ENCODE results near the gene CDC42EP1. TPM values are rescaled to one million over a fixed set of nuclear protein-coding genes. Genes with fewer than 3 reads are reported as not detected.
A peak's percentile ranks its signal among the peaks of the same experiment; 100 is the strongest.
"Not testable (repeated sequence)": the region's sequence is repeated elsewhere in the genome, so short reads cannot be mapped to it uniquely, and the experiment has no call there.

The CDC42EP1 gene
- total RNA-seq, 1 experiment from 2014 or later: 43.7 TPM

DNA sequence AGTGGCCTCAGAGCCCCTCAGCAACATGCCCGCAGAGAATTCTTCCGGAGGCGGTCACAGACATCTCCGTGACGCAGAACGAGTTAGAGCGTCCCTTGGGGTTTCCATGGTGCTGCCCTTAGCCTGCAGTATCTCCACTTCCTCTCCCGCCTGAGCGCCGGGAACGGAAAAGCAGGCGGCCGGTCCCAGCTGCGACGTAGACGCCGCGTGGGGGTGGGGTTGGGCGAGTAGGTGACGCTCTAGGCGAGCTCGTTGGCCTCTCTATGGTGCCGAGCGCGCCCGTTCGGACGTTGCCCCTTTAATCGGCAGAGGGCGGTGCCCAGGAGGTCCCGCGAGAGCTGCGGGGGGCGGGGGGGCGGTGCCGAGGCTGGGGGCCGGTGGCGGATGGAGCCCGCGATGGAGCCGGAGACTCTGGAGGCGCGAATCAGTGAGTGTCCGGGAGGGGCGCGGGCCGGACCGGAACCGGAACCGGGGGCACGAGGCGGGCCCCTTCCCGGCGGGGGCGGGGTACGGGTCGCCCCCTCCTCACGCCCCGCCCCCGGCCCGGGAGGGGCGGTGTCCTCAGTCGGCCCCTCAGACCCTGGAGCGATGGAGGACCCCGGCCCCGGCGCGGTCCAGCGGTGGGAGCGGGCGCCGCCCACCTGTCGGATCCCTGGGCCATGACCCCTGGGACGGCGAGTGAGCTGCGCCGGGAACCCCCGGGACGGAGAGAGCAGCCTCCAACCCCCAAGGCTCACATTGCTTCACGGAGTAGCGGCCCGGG lies 48.4 kb downstream of the CDC42EP1 start, which contains the start of gene GGA1:
Gene GGA1 (plus strand): TSS at position 358 of the 763 bp plus-strand sequence. CDS start 27 bp downstream, at position 385.
- DNase-seq (ENCODE audit: extremely low read depth, low read depth): peak; percentile 90

DNA sequence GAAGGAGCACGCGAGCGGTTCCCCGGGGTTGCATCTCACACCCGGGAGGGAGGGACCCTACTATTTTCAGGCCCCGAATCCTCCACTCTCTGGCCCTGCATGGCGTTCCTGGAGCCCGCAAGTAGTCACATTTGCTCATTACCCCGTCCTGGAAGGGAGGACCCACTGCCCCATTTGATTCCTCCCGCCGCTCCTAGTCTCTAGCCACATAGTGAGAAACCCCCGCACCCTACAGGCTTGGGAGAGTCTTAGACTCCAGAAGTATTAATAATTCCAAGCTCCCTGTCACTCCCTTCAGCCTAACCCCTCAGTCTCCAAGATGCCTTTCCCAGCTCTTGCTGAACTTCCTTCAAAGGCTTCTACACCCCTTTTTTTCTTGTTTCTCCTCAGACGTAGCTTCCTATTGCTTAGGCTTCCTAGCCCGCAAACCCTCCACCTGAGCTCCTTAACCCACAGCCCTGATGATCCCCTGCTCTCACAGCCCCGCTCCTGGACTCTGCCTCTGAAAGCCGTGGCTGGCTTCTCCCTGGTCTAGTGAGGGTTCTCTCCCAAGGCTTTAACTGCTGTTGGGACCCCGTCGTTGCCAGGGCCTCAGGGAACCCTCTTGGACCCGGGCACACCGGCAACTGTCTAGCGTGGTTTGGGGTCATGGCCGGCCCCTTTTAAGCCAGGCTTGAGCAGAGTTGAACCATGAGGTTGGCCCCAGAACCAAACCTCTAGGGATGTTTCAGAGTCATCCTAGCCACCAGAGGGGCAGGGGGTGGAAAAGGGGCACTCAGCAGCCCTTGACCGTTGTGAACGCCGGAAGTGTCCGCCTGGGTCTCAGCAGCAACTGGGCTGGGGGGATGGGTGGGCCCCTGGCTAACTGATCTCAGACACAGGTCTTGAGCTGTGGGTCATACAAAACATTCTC lies 49.2 kb downstream of the CDC42EP1 start:
- DNase-seq (ENCODE audit: extremely low read depth, low read depth): no peak

DNA sequence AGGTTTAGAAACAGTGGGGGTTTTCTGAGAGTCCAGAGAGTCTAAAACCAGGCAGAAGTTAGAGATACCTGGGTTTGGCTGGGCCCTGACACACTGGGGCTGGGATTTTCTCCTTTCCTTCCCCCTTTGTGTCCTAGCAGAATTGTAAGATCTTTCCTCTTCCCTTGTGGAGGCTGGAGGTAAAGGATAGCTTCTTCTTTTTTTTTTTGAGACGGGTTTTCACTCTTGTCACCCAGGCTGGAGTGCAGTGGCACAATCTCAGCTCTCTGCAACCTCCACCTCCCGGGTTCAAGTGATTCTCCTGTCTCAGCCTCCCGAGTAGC lies 49.8 kb downstream of the CDC42EP1 start:
- not testable (repeated sequence) for DNase-seq (ENCODE audit: extremely low read depth, low read depth)

DNA sequence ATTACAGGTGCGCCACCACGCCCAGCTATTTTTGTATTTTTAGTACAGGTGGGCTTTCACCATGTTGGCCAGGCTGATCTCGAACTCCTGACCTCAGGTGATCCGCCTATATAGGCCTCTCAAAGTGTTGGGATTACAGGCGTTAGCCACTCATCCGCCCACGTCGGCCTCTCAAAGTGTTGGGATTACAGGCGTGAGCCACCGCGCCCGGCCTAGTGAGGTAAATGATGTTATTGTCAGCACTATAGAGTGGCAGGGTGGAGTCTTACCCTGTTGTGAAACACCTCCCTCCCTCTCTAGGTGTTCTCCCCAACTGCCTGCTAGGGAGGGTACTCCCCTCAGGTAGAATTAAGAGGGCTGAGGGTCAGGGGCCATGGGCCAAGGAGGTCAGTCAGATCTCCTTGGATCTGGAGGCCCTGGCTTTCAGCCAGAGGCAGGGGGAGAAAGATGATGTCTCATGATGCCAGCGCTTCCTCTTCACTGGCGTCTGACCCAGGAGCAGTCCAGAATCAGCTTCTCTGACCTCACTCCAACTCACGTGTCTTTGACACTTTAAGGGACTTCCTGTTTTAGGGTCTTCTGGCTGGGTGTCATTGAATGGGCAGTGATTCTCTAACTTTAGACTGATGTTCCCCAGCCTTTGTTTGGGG lies 50.3 kb downstream of the CDC42EP1 start:
- DNase-seq (ENCODE audit: extremely low read depth, low read depth): no peak

GRCh38 chr22:37611207-37611606 lies 50.9 kb downstream of the CDC42EP1 start:
- no peak for DNase-seq (ENCODE audit: extremely low read depth, low read depth)

DNA sequence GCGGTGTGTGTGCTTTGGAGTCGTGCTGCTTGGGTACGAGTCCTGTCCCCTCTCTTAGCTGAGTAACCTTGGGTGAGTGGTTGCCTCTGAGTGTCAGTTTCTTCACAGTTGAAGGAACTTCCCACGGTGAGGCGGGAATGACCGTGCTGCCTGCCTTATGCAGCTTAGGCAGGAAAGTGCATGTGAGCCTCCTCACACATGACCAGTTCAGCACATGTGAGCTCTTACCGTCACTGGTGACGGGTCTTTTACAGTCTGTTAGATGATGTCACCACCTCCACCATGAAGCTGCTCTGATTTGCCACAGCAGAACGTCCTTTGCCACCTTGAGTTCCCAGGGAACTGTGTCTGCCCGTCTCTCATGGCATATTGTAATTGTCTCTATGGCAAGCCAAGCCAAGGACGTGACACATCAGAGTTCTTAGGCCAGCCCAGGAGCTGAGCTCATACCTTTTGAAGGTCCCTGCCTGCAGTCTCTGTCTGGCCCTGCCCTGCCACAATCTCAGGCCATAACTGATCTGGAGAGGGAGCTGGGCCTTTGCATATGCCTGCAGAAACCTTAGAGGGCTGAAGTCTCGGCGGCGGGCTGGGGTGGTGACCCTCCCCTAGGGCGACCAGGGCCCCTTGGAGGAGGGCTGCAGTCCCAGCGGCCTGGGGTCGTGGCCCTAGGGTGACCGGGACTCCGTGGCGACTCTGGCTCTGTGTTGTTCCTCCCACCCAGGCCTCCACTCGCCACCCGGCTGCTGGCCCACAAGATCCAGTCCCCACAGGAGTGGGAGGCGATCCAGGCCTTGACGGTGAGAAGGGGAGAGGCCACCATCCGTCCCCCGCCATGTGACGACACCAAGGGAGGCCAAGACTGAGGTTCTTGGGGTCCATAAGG lies 56.2 kb downstream of the CDC42EP1 start:
- DNase-seq (ENCODE audit: extremely low read depth, low read depth): no peak

DNA sequence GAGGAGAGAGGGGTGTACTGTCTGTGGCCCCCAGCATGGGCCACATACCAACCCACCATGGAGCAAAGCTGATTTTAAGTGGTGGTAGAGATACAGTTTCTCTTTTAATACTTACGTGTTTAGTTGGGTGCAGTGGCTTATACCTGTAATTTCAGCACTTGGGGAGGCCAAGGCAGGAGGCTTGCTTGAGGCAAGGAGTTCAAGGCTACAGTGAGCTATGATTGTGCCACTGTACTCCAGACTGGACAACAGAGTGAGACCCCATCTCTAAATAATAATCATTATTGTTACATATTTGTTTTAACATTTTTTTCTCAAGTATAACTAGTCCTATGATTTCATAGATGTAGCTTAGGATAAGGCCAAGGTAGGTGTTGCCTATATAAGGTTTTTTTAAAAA lies 57.2 kb downstream of the CDC42EP1 start:
- no peak for DNase-seq (ENCODE audit: extremely low read depth, low read depth)

GRCh38 chr22:37618072-37618656 lies 57.9 kb downstream of the CDC42EP1 start:
- no peak for DNase-seq (ENCODE audit: extremely low read depth, low read depth)

DNA sequence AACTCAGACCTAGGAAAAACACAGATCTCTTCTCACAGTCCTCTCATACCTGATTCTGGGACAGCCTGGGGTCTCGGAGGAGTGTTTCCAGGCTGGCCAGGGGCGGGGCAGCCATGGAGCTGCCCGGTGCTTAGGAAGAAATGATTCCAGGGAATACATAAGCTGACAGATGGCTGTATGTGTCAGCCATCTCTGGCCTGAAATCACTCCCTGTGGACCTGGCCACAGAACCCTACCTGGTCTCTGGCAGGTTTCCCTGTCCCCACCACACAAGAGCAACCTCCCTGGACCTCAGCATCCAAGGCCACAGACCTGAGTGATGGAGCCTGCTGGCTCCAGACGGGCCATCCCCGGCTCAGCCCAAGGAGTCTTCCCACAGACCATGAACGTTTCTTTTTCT lies 58.4 kb downstream of the CDC42EP1 start:
- DNase-seq (ENCODE audit: extremely low read depth, low read depth): no peak

Small RNA genes within 50 kb of the gene (small RNA-seq; reads per million reads assigned to genes)
- gene RF00017: 0 reads per million in 2 experiments

Other genes starting within 250 kb of the CDC42EP1 start
- 0.02 TPM in 1 of 2 replicates, not detected in the other for gene ELFN2, start 133.0 kb upstream of the CDC42EP1 start, total RNA-seq (2014; rRNA removed; shearing (Covaris generic))
- gene MFNG, start 74.1 kb upstream of the CDC42EP1 start, total RNA-seq (2014; rRNA removed; shearing (Covaris generic)): not detected in 2 replicates
- gene CARD10, start 41.1 kb upstream of the CDC42EP1 start, total RNA-seq (2014; rRNA removed; shearing (Covaris generic)): 3.1 and 4.7 TPM in 2 replicates
- not detected in 2 replicates for gene LGALS2, start 19.6 kb downstream of the CDC42EP1 start, total RNA-seq (2014; rRNA removed; shearing (Covaris generic))
- 36.5 TPM in 2 replicates for gene GGA1, start 48.4 kb downstream of the CDC42EP1 start, total RNA-seq (2014; rRNA removed; shearing (Covaris generic))
- gene SH3BP1, start 79.2 kb downstream of the CDC42EP1 start, total RNA-seq (2014; rRNA removed; shearing (Covaris generic)): 1.7 and 2.9 TPM in 2 replicates
- 27.1 and 37.5 TPM in 2 replicates for gene PDXP, start 98.2 kb downstream of the CDC42EP1 start, total RNA-seq (2014; rRNA removed; shearing (Covaris generic))
- gene LGALS1, start 115.2 kb downstream of the CDC42EP1 start, total RNA-seq (2014; rRNA removed; shearing (Covaris generic)): 742 and 842 TPM in 2 replicates
- gene NOL12, start 125.9 kb downstream of the CDC42EP1 start, total RNA-seq (2014; rRNA removed; shearing (Covaris generic)): 39.7 and 42.2 TPM in 2 replicates
- gene TRIOBP, start 136.6 kb downstream of the CDC42EP1 start, total RNA-seq (2014; rRNA removed; shearing (Covaris generic)): 16.1 and 17.9 TPM in 2 replicates
- 4.0 and 5.6 TPM in 2 replicates for gene GCAT, start 247.5 kb downstream of the CDC42EP1 start, total RNA-seq (2014; rRNA removed; shearing (Covaris generic))